Coronary artery (tissue), 2 donors: ENCODE results near the gene SULF2.
"Not testable (repeated sequence)": the region's sequence is repeated elsewhere in the genome, so short reads cannot be mapped to it uniquely, and the experiment has no call there.

Source experiments
- DNase-seq: peaks from one replicate; pipeline ENCODE4 v3.0.0-alpha.2; 2017; ENCODE audit warnings: low spot score
- H3K27ac ChIP-seq, 2 donors: fragments of 200-600 bp; sonication (generic); one replicate each; pipeline ENCODE4 v1.5.1; 2016 to 2019
- H3K4me3 ChIP-seq: fragments of 200-600 bp; sonication (generic); 2 replicates; pipeline ENCODE4 v1.5.1; 2016; ENCODE audit warnings: mild to moderate bottlenecking, moderate library complexity
- TF ChIP-seq, protein P1 (sequence below): fragments of 200-600 bp; sonication (generic); IDR thresholded peaks from one replicate; pipeline ENCODE4 v1.5.1; 2019; ENCODE audit warnings: antibody characterized with exemption

The SULF2 gene

DNA sequence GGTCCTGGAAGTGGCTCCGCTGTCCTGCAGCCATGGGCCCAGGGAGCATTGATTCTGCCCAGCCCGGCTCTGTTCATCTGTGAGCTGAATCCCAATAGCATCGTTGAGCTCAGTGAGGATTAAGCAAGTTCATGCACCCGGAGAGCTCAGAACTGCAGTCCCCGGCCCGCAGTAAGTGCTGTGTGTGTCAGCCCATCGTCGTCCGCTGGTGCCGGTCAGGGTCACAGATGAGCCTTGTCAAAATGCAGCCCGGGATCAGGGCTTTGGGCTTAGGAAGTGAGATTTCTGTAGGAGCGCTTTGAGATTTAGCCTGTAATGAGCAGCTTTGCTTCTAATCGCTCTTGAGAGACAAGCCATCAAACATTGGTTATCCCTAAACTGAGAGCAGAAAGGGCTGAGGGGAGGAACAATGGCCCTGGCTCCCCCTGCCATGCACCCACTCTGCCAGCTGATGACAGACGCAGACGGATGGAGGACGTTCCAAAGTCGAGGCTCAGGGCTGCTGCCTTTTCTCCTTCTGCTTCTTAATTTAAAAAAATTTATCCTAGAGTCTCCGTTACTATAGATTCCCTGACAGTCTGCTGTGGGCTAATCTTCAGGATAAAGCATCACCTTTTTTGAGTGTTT is 25.6 kb upstream of the SULF2 start:
- H3K4me3 ChIP-seq: no peak overlapping the region
- TF ChIP-seq, protein P1, sequence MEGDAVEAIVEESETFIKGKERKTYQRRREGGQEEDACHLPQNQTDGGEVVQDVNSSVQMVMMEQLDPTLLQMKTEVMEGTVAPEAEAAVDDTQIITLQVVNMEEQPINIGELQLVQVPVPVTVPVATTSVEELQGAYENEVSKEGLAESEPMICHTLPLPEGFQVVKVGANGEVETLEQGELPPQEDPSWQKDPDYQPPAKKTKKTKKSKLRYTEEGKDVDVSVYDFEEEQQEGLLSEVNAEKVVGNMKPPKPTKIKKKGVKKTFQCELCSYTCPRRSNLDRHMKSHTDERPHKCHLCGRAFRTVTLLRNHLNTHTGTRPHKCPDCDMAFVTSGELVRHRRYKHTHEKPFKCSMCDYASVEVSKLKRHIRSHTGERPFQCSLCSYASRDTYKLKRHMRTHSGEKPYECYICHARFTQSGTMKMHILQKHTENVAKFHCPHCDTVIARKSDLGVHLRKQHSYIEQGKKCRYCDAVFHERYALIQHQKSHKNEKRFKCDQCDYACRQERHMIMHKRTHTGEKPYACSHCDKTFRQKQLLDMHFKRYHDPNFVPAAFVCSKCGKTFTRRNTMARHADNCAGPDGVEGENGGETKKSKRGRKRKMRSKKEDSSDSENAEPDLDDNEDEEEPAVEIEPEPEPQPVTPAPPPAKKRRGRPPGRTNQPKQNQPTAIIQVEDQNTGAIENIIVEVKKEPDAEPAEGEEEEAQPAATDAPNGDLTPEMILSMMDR: no peak
- no peak for DNase-seq
- no peak overlapping the region for H3K27ac ChIP-seq

DNA sequence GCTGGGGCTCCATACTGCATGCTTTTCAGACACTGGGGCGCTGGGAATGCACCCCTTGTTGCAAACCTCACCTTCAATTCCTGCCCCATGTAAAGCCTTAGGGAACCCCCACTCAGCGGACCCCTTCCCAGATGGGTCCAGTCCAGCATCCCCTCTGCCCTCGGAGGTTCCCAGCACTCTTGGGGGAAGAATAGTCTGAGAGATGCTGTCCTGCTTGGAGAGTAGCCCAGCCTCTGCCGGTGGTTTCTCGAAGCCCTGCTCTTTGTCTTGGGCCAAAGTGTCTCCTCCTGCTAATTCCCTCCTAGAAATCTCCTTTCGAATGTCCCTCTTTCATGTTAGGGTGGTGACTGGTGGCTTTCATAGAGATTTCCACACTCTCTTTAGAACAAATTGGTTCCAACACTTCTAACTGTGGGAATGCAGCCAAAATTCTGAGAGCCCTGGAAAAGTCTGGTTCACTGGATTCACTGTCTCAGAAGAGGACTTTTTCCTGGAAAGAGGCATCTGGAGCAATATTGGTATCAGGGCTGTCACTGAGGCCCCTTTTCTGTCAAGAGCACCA is 24.9 kb upstream of the SULF2 start:
- TF ChIP-seq, protein P1: no peak
- no peak for DNase-seq
- H3K4me3 ChIP-seq: no peak overlapping the region
- H3K27ac ChIP-seq: no peak overlapping the region

DNA sequence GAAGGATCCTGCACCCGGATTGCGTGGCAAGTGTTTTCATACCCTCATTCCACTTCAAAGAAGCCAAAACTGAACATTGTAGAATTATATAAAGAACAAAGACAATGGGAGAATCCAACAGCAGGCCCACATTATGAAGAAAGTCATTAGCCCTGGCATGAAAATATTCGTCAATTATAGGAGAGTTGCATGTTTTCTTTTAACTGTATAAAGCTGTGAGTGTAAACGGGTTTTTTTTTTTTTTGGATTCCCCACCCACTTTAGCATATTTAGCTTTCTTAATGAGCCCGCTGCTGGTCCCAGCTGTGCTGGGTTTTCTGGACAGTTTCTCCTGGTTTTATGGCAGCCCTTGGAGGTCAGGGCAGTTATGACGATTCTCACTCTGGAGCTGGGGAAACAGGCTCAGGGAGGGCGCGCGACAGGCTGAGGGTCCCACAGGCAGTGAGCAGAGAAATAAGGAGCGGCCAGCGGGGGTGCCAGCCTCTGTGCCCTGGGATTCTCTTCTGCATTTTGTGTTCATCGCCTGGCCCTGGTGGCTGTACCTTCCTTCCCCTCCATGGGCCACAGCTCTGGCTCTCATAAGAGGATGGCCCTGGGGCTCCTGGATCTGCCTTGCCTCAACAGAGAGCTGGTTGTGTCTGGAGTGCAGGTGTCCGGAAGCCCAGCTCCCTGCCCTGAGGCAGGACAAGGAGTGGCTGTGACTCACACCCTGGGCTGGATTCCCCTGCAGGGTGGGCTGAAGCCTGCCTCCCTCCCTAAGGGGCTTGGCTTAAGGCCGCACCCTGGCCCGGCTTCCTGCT is 24.1 kb upstream of the SULF2 start:
- TF ChIP-seq, protein P1: no peak
- DNase-seq: no peak
- Histone ChIP-seq H3K27ac (no peak overlapping the region), H3K4me3 (no peak overlapping the region)

DNA sequence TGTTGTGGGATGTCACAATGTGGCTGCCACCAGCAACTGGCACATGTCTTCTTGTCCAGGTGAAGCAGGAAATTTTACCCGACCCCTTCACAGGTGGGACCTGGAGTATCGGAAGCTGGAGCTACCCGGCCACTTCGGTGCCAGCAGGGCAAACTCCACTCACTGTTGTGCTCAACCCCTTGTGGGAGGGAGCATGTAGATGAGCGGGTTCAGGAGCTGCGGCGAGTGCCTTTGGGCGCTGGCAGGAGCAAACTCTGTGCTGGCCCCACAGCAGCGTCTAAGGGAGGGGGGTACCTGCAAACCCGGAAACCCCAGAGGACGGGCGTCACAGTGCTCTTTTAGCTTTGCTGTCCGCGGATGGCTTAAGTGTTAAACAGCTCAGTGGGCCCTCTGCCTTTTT is 20.7 kb upstream of the SULF2 start:
- H3K27ac ChIP-seq: no peak overlapping the region
- DNase-seq: no peak

GRCh38 chr20:47804972-47805371 is 19.7 kb upstream of the SULF2 start:
- H3K4me3 ChIP-seq, H3K27ac ChIP-seq, DNase-seq: not testable (repeated sequence)

More for the DNA sequence above, 20.7 kb upstream of the SULF2 start:
- no peak overlapping the region for H3K4me3 ChIP-seq
- TF ChIP-seq, protein P1: no peak

DNA sequence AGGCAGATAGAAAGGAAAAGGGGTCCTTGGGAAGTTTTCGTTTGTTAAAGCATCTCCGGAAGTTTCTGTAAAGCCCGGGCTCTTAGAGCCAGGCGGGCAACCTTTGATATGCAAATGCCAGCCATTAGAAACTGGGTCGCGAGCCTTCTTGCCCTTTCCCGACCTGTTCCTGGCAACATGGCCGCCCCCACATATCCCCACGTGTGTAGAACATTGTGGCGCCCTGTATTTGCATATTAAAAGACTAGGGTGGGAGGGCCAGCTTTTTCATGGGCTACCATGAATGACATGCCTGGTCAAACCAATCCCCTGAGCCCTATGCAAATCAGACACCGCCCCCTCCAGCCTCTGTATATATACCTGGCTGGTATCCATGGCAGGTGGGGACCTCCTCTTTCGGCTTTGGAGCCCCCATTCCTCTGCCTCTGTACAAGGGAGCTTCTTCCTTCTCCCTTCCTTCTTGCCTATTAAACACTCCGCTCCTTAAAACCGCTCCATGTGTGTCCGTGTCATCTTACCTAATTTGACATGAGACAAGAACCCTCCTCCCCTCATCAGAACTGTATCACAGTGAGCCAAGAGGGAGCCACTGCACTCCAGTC is 19.0 kb upstream of the SULF2 start:
- H3K27ac ChIP-seq, DNase-seq, H3K4me3 ChIP-seq: not testable (repeated sequence)

DNA sequence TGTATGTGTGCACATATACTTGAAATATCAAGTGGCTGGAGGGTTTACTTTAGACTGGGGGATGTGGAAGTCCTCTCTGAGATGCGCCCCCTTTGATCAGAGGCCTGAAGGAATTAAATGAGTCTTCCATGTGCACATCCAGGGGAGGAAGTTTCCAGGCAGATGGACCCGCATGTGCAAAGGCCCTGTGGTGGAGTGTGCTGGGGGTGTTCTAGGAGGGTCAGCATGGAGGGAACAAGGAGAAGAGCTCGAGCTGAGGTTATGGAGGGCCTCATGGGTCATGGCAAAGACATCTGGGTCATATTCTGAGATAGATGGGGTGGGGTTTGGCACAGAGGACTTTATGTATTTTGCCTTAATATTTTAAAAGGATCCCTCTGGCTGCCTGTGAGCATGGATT is 17.7 kb upstream of the SULF2 start:
- Histone ChIP-seq H3K27ac (no peak overlapping the region), H3K4me3 (no peak overlapping the region)
- TF ChIP-seq, protein P1: no peak
- no peak for DNase-seq
